T follicular helper cell (primary cell): ENCODE results near the gene ZFP69.
"Not testable (repeated sequence)": the region's sequence is repeated elsewhere in the genome, so short reads cannot be mapped to it uniquely, and the experiment has no call there.

Source experiments
- DNase-seq: peaks from one replicate; pipeline ENCODE4 v3.0.0-alpha.2; 2020; ENCODE audit warnings: low read depth
- total RNA-seq, 2 experiments: gene quantifications; one replicate each; lab custom pipeline; 2026; lab: John Stamatoyannopoulos, UW

Gene ZFP69
- 7.9 to 11.1 reads per million in 2 experiments for total RNA-seq

GRCh38 chr1:40476924-40477677, at the start of gene ZFP69:
ZFP69 (plus strand) TSS chr1:40477290; CDS start chr1:40479362, 2,072 bp downstream.
- peak; percentile 46 for DNase-seq

GRCh38 chr1:40431385-40431784, 45.7 kb upstream of the ZFP69 start:
- no peak for DNase-seq

GRCh38 chr1:40432644-40433390, 44.3 kb upstream of the ZFP69 start:
- no peak for DNase-seq

GRCh38 chr1:40435471-40435870, 41.6 kb upstream of the ZFP69 start:
- DNase-seq, result no peak

- no peak for DNase-seq
Observed at GRCh38 chr1:40435876-40436275, 41.2 kb upstream of the ZFP69 start.

GRCh38 chr1:40438391-40439015, 38.6 kb upstream of the ZFP69 start:
- no peak for DNase-seq

- DNase-seq, result no peak
Observed at GRCh38 chr1:40439247-40439646, 37.8 kb upstream of the ZFP69 start.

GRCh38 chr1:40449684-40450494, 27.2 kb upstream of the ZFP69 start, which contains the start of gene ZFP69B:
ZFP69B (plus strand) TSS chr1:40450476; CDS start chr1:40450962, 486 bp downstream.
- DNase-seq, result peak; percentile 70

- peak; percentile 53 for DNase-seq
Observed at GRCh38 chr1:40450495-40451237, 26.4 kb upstream of the ZFP69 start.

- no peak for DNase-seq
Observed at GRCh38 chr1:40451238-40451585, 25.9 kb upstream of the ZFP69 start.

- no peak for DNase-seq
Observed at GRCh38 chr1:40454873-40455272, 22.2 kb upstream of the ZFP69 start.

GRCh38 chr1:40462956-40463590, 14.0 kb upstream of the ZFP69 start:
- no peak for DNase-seq

- DNase-seq, result no peak
Observed at GRCh38 chr1:40469327-40469726, 7.8 kb upstream of the ZFP69 start.

DNA sequence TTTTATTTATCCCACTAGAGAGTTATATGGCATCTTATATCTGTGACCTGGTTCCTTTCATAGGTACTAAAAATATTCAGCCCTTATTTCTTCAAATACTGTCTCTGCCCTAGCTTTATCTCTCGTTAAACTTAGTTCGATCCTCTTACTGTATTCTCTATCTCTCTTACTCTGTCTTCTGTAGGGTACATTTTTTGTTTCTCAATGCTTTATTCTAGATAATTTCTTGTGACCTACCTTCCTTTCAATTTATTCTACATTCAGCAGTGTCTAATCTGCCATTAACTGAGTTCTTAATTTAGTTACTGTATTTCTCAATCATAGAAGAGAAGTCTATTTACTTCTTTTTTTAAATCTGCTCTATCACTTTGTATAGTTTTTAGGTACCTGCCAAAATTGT, 1.8 kb upstream of the ZFP69 start:
- DNase-seq, result no peak

DNA sequence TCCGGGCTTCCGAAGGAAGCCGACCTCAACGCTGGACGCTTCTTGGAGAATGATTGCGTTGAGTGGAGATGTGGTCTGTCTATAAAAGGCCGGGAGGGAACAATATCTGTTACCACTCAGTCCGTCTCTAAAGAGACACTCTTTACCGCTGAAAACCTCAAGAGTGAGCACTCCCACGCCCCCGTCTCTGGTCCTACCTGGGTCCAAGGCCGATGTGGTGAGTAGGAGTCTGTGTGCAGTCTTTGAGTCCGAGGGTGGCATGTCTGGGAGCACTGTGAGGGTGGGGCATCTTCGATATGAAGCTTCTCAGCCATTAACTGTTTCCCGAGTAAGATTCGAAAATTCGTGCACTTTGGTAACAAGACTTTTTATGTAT, 576 bp downstream of the ZFP69 start:
- DNase-seq, result no peak

GRCh38 chr1:40478276-40478675, 1.2 kb downstream of the ZFP69 start:
- DNase-seq, result no peak

DNA sequence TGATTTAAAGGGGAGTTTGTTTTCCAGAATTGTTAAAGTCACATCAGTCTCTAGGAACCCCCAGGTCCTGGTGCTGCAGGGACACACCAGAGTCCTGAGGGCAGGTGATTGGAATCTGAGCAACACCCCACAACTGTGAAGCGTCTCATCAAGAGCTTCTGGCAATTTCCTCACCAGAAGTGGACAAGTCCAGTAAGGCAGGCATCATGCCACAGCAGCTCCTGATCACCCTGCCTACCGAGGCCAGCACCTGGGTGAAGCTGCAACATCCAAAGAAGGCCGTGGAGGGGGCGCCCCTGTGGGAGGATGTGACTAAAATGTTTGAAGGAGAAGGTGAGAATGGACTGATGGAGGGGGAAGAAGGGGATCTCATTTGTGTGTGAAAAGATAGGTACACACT, 2.1 kb downstream of the ZFP69 start:
- DNase-seq, result no peak

- DNase-seq, result no peak
Observed at GRCh38 chr1:40495315-40495903, 18.3 kb downstream of the ZFP69 start.

DNA sequence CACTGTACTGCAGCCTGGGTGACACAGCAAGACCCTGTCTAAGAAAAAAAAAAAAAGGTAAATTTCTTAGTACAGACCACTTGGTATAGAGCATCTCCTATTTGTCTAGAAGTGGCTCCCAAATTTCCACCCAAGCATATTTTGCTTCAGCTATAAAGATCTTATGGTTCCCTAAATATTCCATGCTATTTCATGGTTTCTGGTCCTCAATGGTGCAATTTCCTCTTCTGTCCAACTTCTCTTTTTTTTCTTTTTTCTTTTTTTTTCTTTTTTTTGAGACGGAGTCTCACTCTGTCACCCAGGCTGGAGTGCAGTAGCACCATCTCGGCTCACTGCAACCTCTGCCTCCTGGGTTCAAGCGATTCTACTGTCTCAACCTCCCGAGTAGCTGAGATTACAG, 25.6 kb downstream of the ZFP69 start:
- not testable (repeated sequence) for DNase-seq

DNA sequence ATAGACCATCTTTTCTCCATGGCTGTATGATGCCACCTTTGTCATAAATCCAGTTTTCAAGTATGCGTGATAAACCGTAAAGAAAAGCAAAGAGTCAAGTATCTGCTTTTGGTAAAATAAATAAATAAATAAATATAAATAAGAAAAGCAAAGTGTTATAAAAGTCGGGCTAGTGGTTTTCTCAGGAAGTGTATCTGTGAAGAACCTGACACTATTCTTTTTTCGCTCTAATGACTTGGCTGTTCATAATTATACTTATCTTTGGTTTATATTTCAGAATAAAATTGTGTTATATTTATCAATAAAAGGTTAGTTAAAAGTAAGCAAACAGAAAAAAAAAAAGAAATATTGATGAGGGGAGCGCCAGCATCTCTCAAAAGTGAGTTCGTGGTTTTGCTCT, 30.9 kb downstream of the ZFP69 start:
- no peak for DNase-seq
